Kidney epithelial cell (primary cell): ENCODE data around the gene PSMA1. TPM values are rescaled to one million over a fixed set of nuclear protein-coding genes. Genes with fewer than 3 reads are reported as not detected.

Source experiments
- DNase-seq: peaks from one replicate; pipeline ENCODE4 v3.0.0-alpha.2; 2010; ENCODE audit warnings: low read depth
- H3K27me3 ChIP-seq: 2 replicates; pipeline ENCODE4 v1.6.0; 2011; ENCODE audit warnings: low read length; ENCODE audit not compliant: control insufficient read depth, insufficient read depth
- H3K36me3 ChIP-seq: 2 replicates; pipeline ENCODE4 v1.5.1; 2011; ENCODE audit warnings: low read length; ENCODE audit not compliant: control insufficient read depth, insufficient read depth
- H3K4me3 ChIP-seq: 2 replicates; pipeline ENCODE4 v1.5.1; 2011; ENCODE audit warnings: low read depth, mild to moderate bottlenecking, control low read depth, low read length
- total RNA-seq: library from RNA; depleted of rRNA; stranded (reverse); fragments of >200 nt; gene quantifications from 2 replicates; pipeline ENCODE4 v1.2.3, GENCODE V29; 2015
- TF ChIP-seq, protein P1 (sequence below): IDR thresholded peaks from 2 replicates; pipeline ENCODE4 v1.5.1; 2011; ENCODE audit warnings: mild to moderate bottlenecking, moderate library complexity, low read length, control low read depth, inconsistent platforms; ENCODE audit not compliant: insufficient read depth, poor library complexity, severe bottlenecking

The PSMA1 gene
- total RNA-seq, 1 donor from 2014 or later: 197 TPM

GRCh38 chr11:14480716-14481115 lies 39.5 kb downstream of the PSMA1 start:
- Histone ChIP-seq H3K27me3 (no peaks in the 10 kb centered on the region), H3K36me3 (peaks cover 2% of the 10 kb centered on the region), H3K4me3 (no peak overlapping the region)
- DNase-seq: no peak
- TF ChIP-seq, protein P1, sequence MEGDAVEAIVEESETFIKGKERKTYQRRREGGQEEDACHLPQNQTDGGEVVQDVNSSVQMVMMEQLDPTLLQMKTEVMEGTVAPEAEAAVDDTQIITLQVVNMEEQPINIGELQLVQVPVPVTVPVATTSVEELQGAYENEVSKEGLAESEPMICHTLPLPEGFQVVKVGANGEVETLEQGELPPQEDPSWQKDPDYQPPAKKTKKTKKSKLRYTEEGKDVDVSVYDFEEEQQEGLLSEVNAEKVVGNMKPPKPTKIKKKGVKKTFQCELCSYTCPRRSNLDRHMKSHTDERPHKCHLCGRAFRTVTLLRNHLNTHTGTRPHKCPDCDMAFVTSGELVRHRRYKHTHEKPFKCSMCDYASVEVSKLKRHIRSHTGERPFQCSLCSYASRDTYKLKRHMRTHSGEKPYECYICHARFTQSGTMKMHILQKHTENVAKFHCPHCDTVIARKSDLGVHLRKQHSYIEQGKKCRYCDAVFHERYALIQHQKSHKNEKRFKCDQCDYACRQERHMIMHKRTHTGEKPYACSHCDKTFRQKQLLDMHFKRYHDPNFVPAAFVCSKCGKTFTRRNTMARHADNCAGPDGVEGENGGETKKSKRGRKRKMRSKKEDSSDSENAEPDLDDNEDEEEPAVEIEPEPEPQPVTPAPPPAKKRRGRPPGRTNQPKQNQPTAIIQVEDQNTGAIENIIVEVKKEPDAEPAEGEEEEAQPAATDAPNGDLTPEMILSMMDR: no peak

DNA sequence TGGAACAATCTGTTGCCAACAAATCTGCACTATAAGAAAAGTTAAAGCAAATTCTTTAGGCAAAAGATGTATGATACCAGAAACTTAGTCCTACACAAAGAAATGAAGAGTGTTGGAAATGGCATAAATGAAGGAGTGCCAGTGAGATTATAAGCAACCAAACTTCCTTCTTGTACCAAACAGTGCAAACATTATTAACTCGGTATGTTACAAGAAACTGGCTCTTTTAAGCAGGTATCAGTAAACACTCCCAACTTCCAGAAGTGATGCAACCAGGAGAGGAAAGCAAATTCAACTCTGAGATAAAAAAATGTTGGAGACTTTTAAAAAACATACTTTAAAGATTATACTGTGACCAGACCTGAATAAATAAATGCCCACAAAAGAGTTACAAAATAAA lies 49.1 kb downstream of the PSMA1 start:
- H3K36me3 ChIP-seq: no peaks in the 10 kb centered on the region
- TF ChIP-seq, protein P1: no peak
- no peak overlapping the region for H3K4me3 ChIP-seq
- no peak for DNase-seq
- H3K27me3 ChIP-seq: no peaks in the 10 kb centered on the region

DNA sequence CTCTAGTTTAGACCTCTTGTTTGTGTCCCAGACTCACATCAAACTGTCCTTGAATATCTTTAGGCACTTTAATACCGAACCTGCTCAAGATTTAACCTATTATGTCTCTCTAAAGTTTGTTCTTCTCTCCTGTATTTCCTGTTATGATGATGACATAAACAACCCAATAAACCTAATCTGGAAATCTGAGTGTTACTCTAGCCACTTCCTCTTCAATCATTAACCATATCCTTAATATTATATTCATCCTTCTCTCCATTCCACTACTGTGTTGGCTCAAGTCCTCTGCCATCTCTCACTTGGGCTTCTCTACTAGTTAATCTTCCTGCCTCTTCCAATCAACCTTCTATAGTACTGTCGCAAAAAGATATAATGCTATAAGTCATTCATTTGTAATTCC lies 56.6 kb downstream of the PSMA1 start:
- TF ChIP-seq, protein P1: no peak
- peaks cover 3% of the 10 kb centered on the region for H3K36me3 ChIP-seq
- no peaks in the 10 kb centered on the region for H3K27me3 ChIP-seq
- no peak overlapping the region for H3K4me3 ChIP-seq
- no peak for DNase-seq

- DNase-seq: no peak
- H3K4me3 ChIP-seq: no peak overlapping the region
- no peaks in the 10 kb centered on the region for H3K27me3 ChIP-seq
- peaks cover 2% of the 10 kb centered on the region for H3K36me3 ChIP-seq
- TF ChIP-seq, protein P1: no peak
Observed at GRCh38 chr11:14460147-14460546, 60.0 kb downstream of the PSMA1 start.

DNA sequence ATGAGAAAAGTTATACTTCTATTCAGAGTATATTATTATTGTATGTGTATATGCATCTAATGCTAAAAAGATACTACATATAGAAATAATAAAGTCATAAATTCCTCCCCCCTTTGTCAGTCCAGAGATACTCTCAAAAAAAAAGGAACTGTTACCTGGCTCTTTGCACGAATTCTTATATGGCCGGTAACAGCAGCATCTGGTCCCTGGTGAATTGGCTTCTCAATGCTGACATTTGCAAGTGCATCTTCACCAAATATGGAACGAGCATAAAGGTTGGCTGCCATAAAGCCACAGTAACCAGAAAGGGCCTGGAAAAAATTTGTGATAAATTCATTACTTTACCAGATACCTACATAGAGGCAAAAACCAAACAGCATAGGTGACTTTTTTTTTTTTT lies 61.8 kb downstream of the PSMA1 start:
- Histone ChIP-seq H3K36me3 (peaks cover 1% of the 10 kb centered on the region), H3K4me3 (no peak overlapping the region), H3K27me3 (no peaks in the 10 kb centered on the region)
- no peak for DNase-seq
- TF ChIP-seq, protein P1: no peak

GRCh38 chr11:14455648-14456430 lies 64.3 kb downstream of the PSMA1 start:
- no peaks in the 10 kb centered on the region for H3K36me3 ChIP-seq
- no peak for DNase-seq
- H3K4me3 ChIP-seq: no peak overlapping the region
- TF ChIP-seq, protein P1: no peak
- H3K27me3 ChIP-seq: no peaks in the 10 kb centered on the region
